HG03159 (cell line): ENCODE data around the gene GRM3.

Source experiments
- ATAC-seq: cut with Tn5 transposase; IDR thresholded peaks from one replicate; pipeline ENCODE4 v1.9.1; 2021; ENCODE audit warnings: mild to moderate bottlenecking, moderate library complexity; ENCODE audit not compliant: unreplicated experiment

Gene GRM3

GRCh38 chr7:86784765-86785164, 141.1 kb downstream of the GRM3 start:
- ATAC-seq: no peak

GRCh38 chr7:86785641-86786040, 141.9 kb downstream of the GRM3 start:
- peak; percentile 89 for ATAC-seq

GRCh38 chr7:86786376-86786775, 142.7 kb downstream of the GRM3 start:
- no peak for ATAC-seq

GRCh38 chr7:86788948-86789347, 145.2 kb downstream of the GRM3 start:
- no peak for ATAC-seq

GRCh38 chr7:86790383-86790782, 146.7 kb downstream of the GRM3 start:
- ATAC-seq: peak; percentile 52

GRCh38 chr7:86792260-86792659, 148.6 kb downstream of the GRM3 start:
- ATAC-seq: no peak

GRCh38 chr7:86793136-86793535, 149.4 kb downstream of the GRM3 start:
- no peak for ATAC-seq

GRCh38 chr7:86814661-86815379, 171.1 kb downstream of the GRM3 start:
- peak; percentile 66 for ATAC-seq

GRCh38 chr7:86815556-86815955, 171.8 kb downstream of the GRM3 start:
- no peak for ATAC-seq

- no peak for ATAC-seq
Observed at GRCh38 chr7:86818903-86819302, 175.2 kb downstream of the GRM3 start.

- no peak for ATAC-seq
Observed at GRCh38 chr7:86823769-86824168, 180.1 kb downstream of the GRM3 start.

GRCh38 chr7:86825264-86825663, 181.6 kb downstream of the GRM3 start:
- ATAC-seq: no peak

GRCh38 chr7:86826948-86827347, 183.2 kb downstream of the GRM3 start:
- ATAC-seq: no peak

GRCh38 chr7:86833360-86833759, 189.7 kb downstream of the GRM3 start:
- ATAC-seq: no peak

GRCh38 chr7:86837235-86837634, 193.5 kb downstream of the GRM3 start:
- no peak for ATAC-seq

GRCh38 chr7:86844608-86845007, 200.9 kb downstream of the GRM3 start:
- no peak for ATAC-seq

GRCh38 chr7:86846494-86847190, 202.9 kb downstream of the GRM3 start:
- no peak for ATAC-seq

GRCh38 chr7:86848226-86848625, 204.5 kb downstream of the GRM3 start:
- no peak for ATAC-seq

- no peak for ATAC-seq
Observed at GRCh38 chr7:86851566-86851965, 207.9 kb downstream of the GRM3 start.

- peak; percentile 76 for ATAC-seq
Observed at GRCh38 chr7:86863452-86863851, 219.7 kb downstream of the GRM3 start.

GRCh38 chr7:86867163-86867762, 223.6 kb downstream of the GRM3 start:
- no peak for ATAC-seq

- no peak for ATAC-seq
Observed at GRCh38 chr7:86876146-86876545, 232.4 kb downstream of the GRM3 start.
